ENCODE measurements around the gene TMEM170B. TPM values are rescaled to one million over a fixed set of nuclear protein-coding genes. Genes with fewer than 3 reads are reported as not detected.

TMEM170B gene
- total and polyA plus RNA-seq, 4 donors: 10.9 to 53.9 (median 35.6) TPM

GRCh38 chr6:11571073-11571472 lies 33.5 kb downstream of the TMEM170B start:
- H3K9me3 ChIP-seq (ENCODE audit: control insufficient read depth, insufficient read depth, low read length): no peaks in the 10 kb centered on the region
- WGBS (ENCODE audit: insufficient coverage): 60% methylated on average over 1 of the region's 2 CpGs
- no peak for DNase-seq (ENCODE audit: low read depth in 4 of 6, low spot score in 6 of 6)
- no peak overlapping the region for H3K27ac ChIP-seq (ENCODE audit: low read depth, low read length)
- no peaks in the 10 kb centered on the region for H3K4me1 ChIP-seq (ENCODE audit: control insufficient read depth, insufficient read depth, low read length)
- H3K4me3 ChIP-seq (ENCODE audit: low read depth, low read length): no peak overlapping the region
- peaks cover 9% of the 10 kb centered on the region for H3K36me3 ChIP-seq (ENCODE audit: control insufficient read depth, insufficient read depth, low read length)
- no peaks in the 10 kb centered on the region for H3K27me3 ChIP-seq (ENCODE audit: control insufficient read depth, insufficient read depth, low read length)

- Histone ChIP-seq H3K9me3 (ENCODE audit: control insufficient read depth, insufficient read depth, low read length) (no peaks in the 10 kb centered on the region), H3K4me3 (ENCODE audit: low read depth, low read length) (no peak overlapping the region), H3K36me3 (ENCODE audit: control insufficient read depth, insufficient read depth, low read length) (no peaks in the 10 kb centered on the region), H3K4me1 (ENCODE audit: control insufficient read depth, insufficient read depth, low read length) (no peaks in the 10 kb centered on the region), H3K27me3 (ENCODE audit: control insufficient read depth, insufficient read depth, low read length) (no peaks in the 10 kb centered on the region), H3K27ac (ENCODE audit: low read depth, low read length) (no peak overlapping the region)
- peak; percentile 17 to 89 (median 54) for DNase-seq (ENCODE audit: low read depth in 4 of 6, low spot score in 6 of 6)
- WGBS (ENCODE audit: insufficient coverage): 37% methylated on average over 5 of the region's 10 CpGs
These were observed 38.0 kb downstream of the TMEM170B start for GRCh38 chr6:11575408-11576033.

DNA sequence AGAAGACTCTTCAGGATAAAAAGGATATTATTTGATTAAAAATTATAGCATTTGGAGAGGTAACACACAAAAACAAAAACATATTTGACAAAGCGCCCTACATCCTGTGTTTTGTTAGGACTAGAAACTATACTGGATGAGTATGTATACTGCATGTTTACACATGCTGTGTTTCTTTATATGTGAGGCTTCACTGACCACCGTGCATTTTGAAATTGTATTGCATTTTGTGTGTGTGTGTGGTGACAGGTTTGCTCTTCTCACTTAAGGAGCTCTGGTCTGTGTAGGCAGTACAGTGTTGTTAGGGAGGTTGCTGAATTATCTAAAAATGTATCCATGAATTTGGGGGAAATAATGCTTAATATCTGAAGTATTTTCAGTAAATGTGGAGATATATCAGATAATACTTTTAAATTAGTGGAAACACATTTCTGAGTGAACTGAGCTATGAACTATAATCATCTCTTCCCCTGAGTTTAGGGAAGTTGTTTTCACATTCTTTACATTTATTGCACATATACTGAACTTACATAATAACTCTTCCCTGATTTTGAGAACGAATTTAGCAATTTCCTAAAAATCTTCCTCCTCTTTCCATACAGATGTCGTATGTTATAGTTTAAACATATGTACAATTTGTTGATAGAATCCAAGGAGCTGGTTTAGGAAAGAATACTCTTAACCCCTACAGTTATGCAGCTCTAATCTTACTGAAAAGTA lies 43.3 kb downstream of the TMEM170B start:
- H3K9me3 ChIP-seq (ENCODE audit: control insufficient read depth, insufficient read depth, low read length): no peaks in the 10 kb centered on the region
- 60% methylated on average over 1 of the region's 4 CpGs for whole genome bisulfite sequencing (ENCODE audit: insufficient coverage)
- H3K27me3 ChIP-seq (ENCODE audit: control insufficient read depth, insufficient read depth, low read length): no peaks in the 10 kb centered on the region
- no peaks in the 10 kb centered on the region for H3K36me3 ChIP-seq (ENCODE audit: control insufficient read depth, insufficient read depth, low read length)
- H3K4me3 ChIP-seq (ENCODE audit: low read depth, low read length): no peak overlapping the region
- no peak for DNase-seq (ENCODE audit: low read depth in 4 of 6, low spot score in 6 of 6)
- H3K27ac ChIP-seq (ENCODE audit: low read depth, low read length): no peak overlapping the region
- no peaks in the 10 kb centered on the region for H3K4me1 ChIP-seq (ENCODE audit: control insufficient read depth, insufficient read depth, low read length)

DNA sequence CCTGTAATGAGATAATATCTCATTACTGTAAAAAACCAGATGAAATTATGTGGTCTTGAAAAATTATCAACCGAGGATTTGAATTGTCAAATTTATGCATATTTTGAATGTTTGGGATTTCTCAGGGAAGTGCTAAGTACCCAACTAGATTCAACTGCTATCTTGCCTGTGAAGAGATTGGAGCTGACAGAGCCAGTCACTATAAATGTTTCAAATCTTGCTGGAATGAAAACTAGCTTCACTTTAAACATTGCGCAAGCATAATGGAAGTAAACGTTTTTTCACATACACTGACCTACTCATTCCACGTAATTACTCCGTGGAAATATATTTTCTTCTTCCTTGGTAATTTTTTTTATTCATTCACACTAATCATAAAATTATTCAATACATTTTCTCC lies 46.7 kb downstream of the TMEM170B start:
- H3K27me3 ChIP-seq (ENCODE audit: control insufficient read depth, insufficient read depth, low read length): no peaks in the 10 kb centered on the region
- H3K36me3 ChIP-seq (ENCODE audit: control insufficient read depth, insufficient read depth, low read length): no peaks in the 10 kb centered on the region
- WGBS (ENCODE audit: insufficient coverage): no CpG with 5 or more reads among the region's 5 CpGs
- H3K9me3 ChIP-seq (ENCODE audit: control insufficient read depth, insufficient read depth, low read length): no peaks in the 10 kb centered on the region
- H3K4me1 ChIP-seq (ENCODE audit: control insufficient read depth, insufficient read depth, low read length): peaks cover 6% of the 10 kb centered on the region
- DNase-seq (ENCODE audit: low read depth in 4 of 6, low spot score in 6 of 6): no peak
- no peak overlapping the region for H3K27ac ChIP-seq (ENCODE audit: low read depth, low read length)
- H3K4me3 ChIP-seq (ENCODE audit: low read depth, low read length): no peak overlapping the region

- Histone ChIP-seq H3K4me1 (ENCODE audit: control insufficient read depth, insufficient read depth, low read length) (peaks cover 6% of the 10 kb centered on the region), H3K27ac (ENCODE audit: low read depth, low read length) (no peak overlapping the region), H3K27me3 (ENCODE audit: control insufficient read depth, insufficient read depth, low read length) (no peaks in the 10 kb centered on the region), H3K36me3 (ENCODE audit: control insufficient read depth, insufficient read depth, low read length) (no peaks in the 10 kb centered on the region), H3K9me3 (ENCODE audit: control insufficient read depth, insufficient read depth, low read length) (no peaks in the 10 kb centered on the region), H3K4me3 (ENCODE audit: low read depth, low read length) (no peak overlapping the region)
- no CpG with 5 or more reads among the region's 1 CpG for WGBS (ENCODE audit: insufficient coverage)
- DNase-seq (ENCODE audit: low read depth in 4 of 6, low spot score in 6 of 6): peak in 3 of 6 donors; percentile 27 to 90 (median 75)
These were observed 48.0 kb downstream of the TMEM170B start for GRCh38 chr6:11585426-11586016.

DNA sequence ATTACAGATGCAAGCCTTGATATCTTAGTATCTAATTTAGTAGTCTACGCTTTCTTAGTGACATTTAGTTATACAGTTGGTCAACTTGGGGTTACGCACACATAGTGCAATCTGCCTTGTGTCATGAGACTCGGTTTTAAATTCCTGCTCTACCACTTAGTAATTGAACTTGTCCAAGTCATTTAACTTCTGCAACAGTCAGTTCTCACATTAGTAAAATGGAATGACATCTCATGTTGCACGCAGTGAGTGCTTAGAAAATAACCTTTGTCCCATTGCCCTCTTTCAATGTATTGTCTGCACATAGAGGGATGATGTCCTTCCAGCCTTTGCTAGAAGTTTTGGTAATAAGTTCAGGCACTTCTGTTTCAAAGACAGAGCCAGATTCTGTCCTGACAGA lies 48.6 kb downstream of the TMEM170B start:
- no peaks in the 10 kb centered on the region for H3K36me3 ChIP-seq (ENCODE audit: control insufficient read depth, insufficient read depth, low read length)
- WGBS (ENCODE audit: insufficient coverage): no CpG with 5 or more reads among the region's 4 CpGs
- peaks cover 6% of the 10 kb centered on the region for H3K4me1 ChIP-seq (ENCODE audit: control insufficient read depth, insufficient read depth, low read length)
- H3K27me3 ChIP-seq (ENCODE audit: control insufficient read depth, insufficient read depth, low read length): no peaks in the 10 kb centered on the region
- H3K27ac ChIP-seq (ENCODE audit: low read depth, low read length): peak overlapping the region; percentile 47
- DNase-seq (ENCODE audit: low read depth in 4 of 6, low spot score in 6 of 6): no peak
- H3K9me3 ChIP-seq (ENCODE audit: control insufficient read depth, insufficient read depth, low read length): no peaks in the 10 kb centered on the region
- no peak overlapping the region for H3K4me3 ChIP-seq (ENCODE audit: low read depth, low read length)

GRCh38 chr6:11586536-11586935 lies 49.0 kb downstream of the TMEM170B start:
- peaks cover 6% of the 10 kb centered on the region for H3K4me1 ChIP-seq (ENCODE audit: control insufficient read depth, insufficient read depth, low read length)
- DNase-seq (ENCODE audit: low read depth in 4 of 6, low spot score in 6 of 6): peak in 1 of 6 donors; percentile 29
- H3K4me3 ChIP-seq (ENCODE audit: low read depth, low read length): no peak overlapping the region
- no peaks in the 10 kb centered on the region for H3K36me3 ChIP-seq (ENCODE audit: control insufficient read depth, insufficient read depth, low read length)
- no peaks in the 10 kb centered on the region for H3K27me3 ChIP-seq (ENCODE audit: control insufficient read depth, insufficient read depth, low read length)
- peak overlapping the region; percentile 47 for H3K27ac ChIP-seq (ENCODE audit: low read depth, low read length)
- 67% methylated on average over 6 of the region's 7 CpGs for WGBS (ENCODE audit: insufficient coverage)
- no peaks in the 10 kb centered on the region for H3K9me3 ChIP-seq (ENCODE audit: control insufficient read depth, insufficient read depth, low read length)

GRCh38 chr6:11589261-11589660 lies 51.7 kb downstream of the TMEM170B start:
- DNase-seq (ENCODE audit: low read depth in 4 of 6, low spot score in 6 of 6): no peak
- no peak overlapping the region for H3K27ac ChIP-seq (ENCODE audit: low read depth, low read length)
- WGBS (ENCODE audit: insufficient coverage): 73% methylated on average over 3 of the region's 3 CpGs
- H3K4me1 ChIP-seq (ENCODE audit: control insufficient read depth, insufficient read depth, low read length): peaks cover 6% of the 10 kb centered on the region
- no peak overlapping the region for H3K4me3 ChIP-seq (ENCODE audit: low read depth, low read length)
- H3K27me3 ChIP-seq (ENCODE audit: control insufficient read depth, insufficient read depth, low read length): no peaks in the 10 kb centered on the region
- no peaks in the 10 kb centered on the region for H3K9me3 ChIP-seq (ENCODE audit: control insufficient read depth, insufficient read depth, low read length)
- H3K36me3 ChIP-seq (ENCODE audit: control insufficient read depth, insufficient read depth, low read length): no peaks in the 10 kb centered on the region

- no peaks in the 10 kb centered on the region for H3K27me3 ChIP-seq (ENCODE audit: control insufficient read depth, insufficient read depth, low read length)
- DNase-seq (ENCODE audit: low read depth in 4 of 6, low spot score in 6 of 6): peak in 1 of 6 donors; percentile 33
- H3K9me3 ChIP-seq (ENCODE audit: control insufficient read depth, insufficient read depth, low read length): no peaks in the 10 kb centered on the region
- no peak overlapping the region for H3K4me3 ChIP-seq (ENCODE audit: low read depth, low read length)
- no peaks in the 10 kb centered on the region for H3K4me1 ChIP-seq (ENCODE audit: control insufficient read depth, insufficient read depth, low read length)
- H3K27ac ChIP-seq (ENCODE audit: low read depth, low read length): no peak overlapping the region
- no peaks in the 10 kb centered on the region for H3K36me3 ChIP-seq (ENCODE audit: control insufficient read depth, insufficient read depth, low read length)
- 81% methylated on average over 7 of the region's 8 CpGs for WGBS (ENCODE audit: insufficient coverage)
These were observed 54.9 kb downstream of the TMEM170B start for GRCh38 chr6:11592294-11592906.

Data from spinal cord (tissue), 10 donors.